ENCODE data around the gene OR51L1. TPM values are rescaled to one million over a fixed set of nuclear protein-coding genes. Genes with fewer than 3 reads are reported as not detected.

The OR51L1 gene
- total RNA-seq, 4 donors from 2014 or later = not detected

- 95 to 100% methylated on average over 2 of the region's 2 CpGs for WGBS, 2 donors
- H3K4me3 ChIP-seq (replicated peaks in 1 of 3) = no peak overlapping the region
- H3K27me3 ChIP-seq = no peaks in the 10 kb centered on the region
- no peaks in the 10 kb centered on the region for H3K9me3 ChIP-seq
- H3K4me1 ChIP-seq = no peaks in the 10 kb centered on the region
- intact Hi-C loops (cut with DNase I) = no loop called here
- TF ChIP-seq CTCF (IDR thresholded peaks at IDR 0.05) = no peak
- no peak for TF ChIP-seq POLR2A (IDR thresholded peaks at IDR 0.05)
- H3K27ac ChIP-seq = no peak overlapping the region
- no peak for DNase-seq
- no peaks in the 10 kb centered on the region for H3K36me3 ChIP-seq
Measured at GRCh38 chr11:5021996-5022395, 27.3 kb downstream of the OR51L1 start.

- H3K27ac ChIP-seq = no peak overlapping the region
- TF ChIP-seq POLR2A (IDR thresholded peaks at IDR 0.05) (no peak), CTCF (IDR thresholded peaks at IDR 0.05) (no peak)
- no peak for DNase-seq
- H3K4me1 ChIP-seq = no peaks in the 10 kb centered on the region
- H3K9me3 ChIP-seq = no peaks in the 10 kb centered on the region
- 79 to 83% methylated on average over 2 of the region's 2 CpGs for WGBS, 2 donors
- H3K36me3 ChIP-seq = no peaks in the 10 kb centered on the region
- intact Hi-C loops (cut with DNase I) = no loop called here
- H3K27me3 ChIP-seq = no peaks in the 10 kb centered on the region
- H3K4me3 ChIP-seq (replicated peaks in 1 of 3) = no peak overlapping the region
Measured at GRCh38 chr11:5036669-5037068, 42.0 kb downstream of the OR51L1 start.

- WGBS, 2 donors = 65 to 69% methylated on average over 2 of the region's 2 CpGs
- Histone ChIP-seq H3K27ac (no peak overlapping the region), H3K27me3 (no peaks in the 10 kb centered on the region), H3K9me3 (no peaks in the 10 kb centered on the region), H3K4me3 (replicated peaks in 1 of 3) (no peak overlapping the region), H3K4me1 (no peaks in the 10 kb centered on the region), H3K36me3 (no peaks in the 10 kb centered on the region)
- no peak for TF ChIP-seq CTCF (IDR thresholded peaks at IDR 0.05)
- TF ChIP-seq POLR2A (IDR thresholded peaks at IDR 0.05) = no peak
- intact Hi-C loops (cut with DNase I) = no loop called here
- DNase-seq = no peak
Measured at GRCh38 chr11:5037926-5038325, 43.3 kb downstream of the OR51L1 start.

- WGBS, 2 donors = 79 to 89% methylated on average over 1 of the region's 1 CpG
- Histone ChIP-seq H3K36me3 (no peaks in the 10 kb centered on the region), H3K4me3 (replicated peaks in 1 of 3) (no peak overlapping the region), H3K27me3 (no peaks in the 10 kb centered on the region), H3K4me1 (no peaks in the 10 kb centered on the region), H3K9me3 (no peaks in the 10 kb centered on the region), H3K27ac (no peak overlapping the region)
- no peak for DNase-seq
- intact Hi-C loops (cut with DNase I) = no loop called here
- TF ChIP-seq POLR2A (IDR thresholded peaks at IDR 0.05) (no peak), CTCF (IDR thresholded peaks at IDR 0.05) (no peak)
Measured at GRCh38 chr11:5038341-5038740, 43.7 kb downstream of the OR51L1 start.

GRCh38 chr11:5040876-5041275, 46.2 kb downstream of the OR51L1 start:
- DNase-seq = no peak
- H3K4me1 ChIP-seq = peaks cover 0 to 5% of the 10 kb centered on the region in 2 donors
- no peak overlapping the region for H3K4me3 ChIP-seq (replicated peaks in 1 of 3)
- H3K27me3 ChIP-seq = no peaks in the 10 kb centered on the region
- WGBS, 2 donors = 73 to 75% methylated on average over 4 of the region's 4 CpGs
- TF ChIP-seq POLR2A (IDR thresholded peaks at IDR 0.05) (no peak), CTCF (IDR thresholded peaks at IDR 0.05) (no peak)
- no peak overlapping the region for H3K27ac ChIP-seq
- H3K36me3 ChIP-seq = no peaks in the 10 kb centered on the region
- intact Hi-C loops (cut with DNase I) = no loop called here
- H3K9me3 ChIP-seq = no peaks in the 10 kb centered on the region

Data from thyroid gland (tissue), 4 donors.